ENCODE measurements around the gene KRTAP16-1.

Gene KRTAP16-1

GRCh38 chr17:41329279-41329948 lies 20.3 kb upstream of the KRTAP16-1 start:
- DNase-seq (ENCODE audit: low spot score), result peak; percentile 34

GRCh38 chr17:41328207-41328606 lies 19.1 kb upstream of the KRTAP16-1 start:
- no peak for DNase-seq (ENCODE audit: low spot score)

- no peak for DNase-seq (ENCODE audit: low spot score)
Measured at GRCh38 chr17:41327411-41328120, 18.5 kb upstream of the KRTAP16-1 start.

GRCh38 chr17:41326173-41327145 lies 17.4 kb upstream of the KRTAP16-1 start:
- no peak for DNase-seq (ENCODE audit: low spot score)

GRCh38 chr17:41325611-41326010 lies 16.5 kb upstream of the KRTAP16-1 start:
- no peak for DNase-seq (ENCODE audit: low spot score)

GRCh38 chr17:41325126-41325525 lies 16.0 kb upstream of the KRTAP16-1 start:
- no peak for DNase-seq (ENCODE audit: low spot score)

- DNase-seq (ENCODE audit: low spot score), result no peak
Measured at GRCh38 chr17:41324180-41325075, 15.3 kb upstream of the KRTAP16-1 start.

GRCh38 chr17:41322903-41323895 lies 14.1 kb upstream of the KRTAP16-1 start:
- DNase-seq (ENCODE audit: low spot score), result no peak

GRCh38 chr17:41322094-41322902 lies 13.2 kb upstream of the KRTAP16-1 start:
- peak; percentile 68 for DNase-seq (ENCODE audit: low spot score)

GRCh38 chr17:41318231-41318630 lies 9.1 kb upstream of the KRTAP16-1 start:
- no peak for DNase-seq (ENCODE audit: low spot score)

GRCh38 chr17:41315814-41316445 lies 6.8 kb upstream of the KRTAP16-1 start:
- DNase-seq (ENCODE audit: low spot score), result no peak

- DNase-seq (ENCODE audit: low spot score), result no peak
Measured at GRCh38 chr17:41315204-41315794, 6.2 kb upstream of the KRTAP16-1 start, which contains the start of gene KRTAP17-1. KRTAP17-1 (minus strand) TSS chr17:41315710; CDS start chr17:41315650, 60 bp downstream.

GRCh38 chr17:41311111-41311510 lies 2.0 kb upstream of the KRTAP16-1 start:
- DNase-seq (ENCODE audit: low spot score), result no peak

GRCh38 chr17:41308251-41308917 lies 725 bp downstream of the KRTAP16-1 start:
- peak; percentile 31 for DNase-seq (ENCODE audit: low spot score)

- DNase-seq (ENCODE audit: low spot score), result no peak
Measured at GRCh38 chr17:41307647-41308046, 1.5 kb downstream of the KRTAP16-1 start.

- no peak for DNase-seq (ENCODE audit: low spot score)
Measured at GRCh38 chr17:41304091-41304490, 5.0 kb downstream of the KRTAP16-1 start.

- DNase-seq (ENCODE audit: low spot score), result no peak
Measured at GRCh38 chr17:41302981-41303380, 6.1 kb downstream of the KRTAP16-1 start.
